ENCODE measurements around the gene MEIS2. TPM values are rescaled to one million over a fixed set of nuclear protein-coding genes. Genes with fewer than 3 reads are reported as not detected.

MEIS2 gene
- total and polyA plus RNA-seq, 8 donors = 14.1 to 44.5 (median 36.3) TPM

- no peak for TF ChIP-seq CTCF (IDR thresholded peaks at IDR 0.05)
- H3K36me3 ChIP-seq = no peaks in the 10 kb centered on the region
- H3K27me3 ChIP-seq = no peaks in the 10 kb centered on the region
- H3K27ac ChIP-seq = no peak overlapping the region
- DNase-seq (no peak), ATAC-seq (no peak)
- no peaks in the 10 kb centered on the region for H3K9me3 ChIP-seq
- H3K4me1 ChIP-seq = no peaks in the 10 kb centered on the region
- intact Hi-C loops (cut with DNase I) = no loop called here
- H3K4me3 ChIP-seq = no peak overlapping the region
These were observed 150.0 kb downstream of the MEIS2 start for GRCh38 chr15:36950371-36950770.

GRCh38 chr15:36948982-36949381 lies 151.4 kb downstream of the MEIS2 start:
- Histone ChIP-seq H3K4me3 (no peak overlapping the region), H3K27ac (no peak overlapping the region), H3K27me3 (no peaks in the 10 kb centered on the region), H3K9me3 (no peaks in the 10 kb centered on the region), H3K36me3 (no peaks in the 10 kb centered on the region), H3K4me1 (no peaks in the 10 kb centered on the region)
- intact Hi-C loops (cut with DNase I) = loop anchor here in 1 of 2 donors (10.0 kb wide), 1 partner anchor 66 kb away; no protein-coding TSS in a partner anchor
- no peak for ATAC-seq
- no peak for DNase-seq
- TF ChIP-seq CTCF (IDR thresholded peaks at IDR 0.05) = no peak

GRCh38 chr15:36947035-36947719 lies 153.2 kb downstream of the MEIS2 start:
- no peaks in the 10 kb centered on the region for H3K36me3 ChIP-seq
- no peak overlapping the region for H3K27ac ChIP-seq
- intact Hi-C loops (cut with DNase I) = loop anchor here in 1 of 2 donors (10.0 kb wide), 1 partner anchor 68 kb away; no protein-coding TSS in a partner anchor
- no peaks in the 10 kb centered on the region for H3K4me1 ChIP-seq
- ATAC-seq (no peak), DNase-seq (peak in 1 of 4 donors; percentile 30)
- no peak for TF ChIP-seq CTCF (IDR thresholded peaks at IDR 0.05)
- H3K9me3 ChIP-seq = no peaks in the 10 kb centered on the region
- H3K4me3 ChIP-seq = no peak overlapping the region
- H3K27me3 ChIP-seq = no peaks in the 10 kb centered on the region

- no peaks in the 10 kb centered on the region for H3K4me1 ChIP-seq
- DNase-seq = no peak
- no peak overlapping the region for H3K4me3 ChIP-seq
- no peak for ATAC-seq
- intact Hi-C loops (cut with DNase I) = loop anchor here in 1 of 2 donors (10.0 kb wide), 1 partner anchor 70 kb away; no protein-coding TSS in a partner anchor
- no peaks in the 10 kb centered on the region for H3K36me3 ChIP-seq
- no peak for TF ChIP-seq CTCF (IDR thresholded peaks at IDR 0.05)
- H3K9me3 ChIP-seq = no peaks in the 10 kb centered on the region
- no peak overlapping the region for H3K27ac ChIP-seq
- H3K27me3 ChIP-seq = no peaks in the 10 kb centered on the region
These were observed 155.9 kb downstream of the MEIS2 start for GRCh38 chr15:36944442-36944841.

DNA sequence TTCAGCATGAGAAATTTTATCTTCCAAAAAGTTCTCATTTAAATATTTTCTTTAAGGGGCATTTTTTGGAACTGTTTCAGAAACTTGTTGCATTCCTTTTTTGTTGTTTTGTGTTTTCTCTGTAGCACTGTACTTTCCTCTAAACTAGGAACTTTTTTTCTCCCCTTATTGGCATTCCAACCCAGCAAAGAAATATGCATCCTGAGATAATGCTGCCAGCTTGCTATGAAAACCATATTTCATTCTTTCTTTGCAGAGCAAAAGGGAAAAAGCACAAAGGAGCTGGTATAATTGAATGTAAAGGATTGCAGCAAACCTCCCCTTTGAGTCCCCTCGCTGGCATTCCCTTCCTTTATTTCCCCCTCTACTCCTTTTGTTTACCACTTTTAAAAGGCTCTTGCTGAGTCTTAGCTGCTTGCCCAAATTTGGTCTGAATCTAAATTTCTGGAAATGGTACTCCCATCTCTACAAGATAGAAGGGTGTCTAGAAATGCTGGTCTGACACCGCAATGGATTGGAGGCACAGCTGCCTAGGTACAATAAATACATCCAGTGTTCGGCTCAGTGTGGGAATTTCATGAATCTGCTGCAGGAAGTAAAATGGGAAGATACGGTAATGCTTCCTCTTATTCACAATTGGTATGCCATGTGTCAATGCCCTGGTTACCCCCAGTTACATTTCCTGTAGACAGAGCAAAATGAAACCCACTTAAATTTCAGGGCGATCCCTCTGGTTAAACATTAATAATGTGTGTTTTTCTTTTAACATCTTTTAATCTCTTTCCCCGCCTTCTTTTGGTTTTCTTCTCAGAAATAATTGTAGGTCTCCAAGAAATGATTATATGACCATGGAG lies 156.6 kb downstream of the MEIS2 start:
- no peaks in the 10 kb centered on the region for H3K4me1 ChIP-seq
- H3K36me3 ChIP-seq = no peaks in the 10 kb centered on the region
- H3K27me3 ChIP-seq = no peaks in the 10 kb centered on the region
- DNase-seq (no peak), ATAC-seq (no peak)
- intact Hi-C loops (cut with DNase I) = loop anchor here in 1 of 2 donors (10.0 kb wide), 1 partner anchor 71 kb away; no protein-coding TSS in a partner anchor
- no peak overlapping the region for H3K27ac ChIP-seq
- no peaks in the 10 kb centered on the region for H3K9me3 ChIP-seq
- TF ChIP-seq CTCF (IDR thresholded peaks at IDR 0.05) = no peak
- no peak overlapping the region for H3K4me3 ChIP-seq
